HEK293 (cell line): ENCODE results near the gene KDR.

Experiments used
- CTCF ChIA-PET: fragments of 350-600 bp; formaldehyde crosslinking; extraction: SDS; loops from one replicate; lab custom pipeline; 2021; ENCODE audit warnings: antibody characterized with exemption; lab: Yijun Ruan, JAX
- POLR2A ChIA-PET: fragments of 300-600 bp; formaldehyde crosslinking; extraction: SDS; loops from one replicate; lab custom pipeline; 2020; ENCODE audit warnings: antibody characterized with exemption, inconsistent platforms; lab: Yijun Ruan, JAX
- H3K27ac ChIP-seq: fragments of 200-500 bp; sonication (Bioruptor generic); 2 replicates; pipeline ENCODE4 v1.5.1; 2014; ENCODE audit warnings: low read depth, low read length, control low read depth, inconsistent platforms; ENCODE audit errors: extremely low read depth
- H3K36me3 ChIP-seq, 2 experiments: fragments of 200-500 bp in 1 of 2; sonication (Bioruptor generic) in 1 of 2; 1 replicate in 1 of 2; 2 replicates in 1 of 2; pipeline ENCODE4 v1.5.1; 2014 to 2017; ENCODE audit warnings: inconsistent platforms in 2 of 2, low read length in 2 of 2; ENCODE audit not compliant: control insufficient read depth in 2 of 2, insufficient read depth in 1 of 2
- H3K4me1 ChIP-seq: fragments of 200-500 bp; sonication (Bioruptor generic); 2 replicates; pipeline ENCODE4 v1.5.1; 2014; ENCODE audit warnings: mild to moderate bottlenecking, low read length, inconsistent platforms; ENCODE audit not compliant: control insufficient read depth, insufficient read depth
- H3K4me3 ChIP-seq: 2 replicates; pipeline ENCODE4 v1.5.1; 2011; ENCODE audit warnings: low read depth, mild to moderate bottlenecking, control low read depth, low read length, moderate library complexity
- H3K9me3 ChIP-seq: fragments of 200-500 bp; sonication (Bioruptor generic); 2 replicates; pipeline ENCODE4 v1.5.1; 2014; ENCODE audit warnings: low read depth, low read length, inconsistent platforms; ENCODE audit not compliant: control insufficient read depth, insufficient read depth
- HOXC10 ChIP-seq: sonication (generic); formaldehyde crosslinking; IDR thresholded peaks from 2 replicates; pipeline ENCODE4 v1.8.1; 2023; ENCODE audit warnings: mild to moderate bottlenecking, missing genetic modification reagents
- MYNN ChIP-seq: fragments of 450-650 bp; formaldehyde crosslinking; IDR thresholded peaks from 2 replicates; pipeline ENCODE4 v1.5.1; 2016; ENCODE audit warnings: missing biosample characterization, missing genetic modification characterization, borderline replicate concordance
- SALL2 ChIP-seq: fragments of 450-650 bp; formaldehyde crosslinking; IDR thresholded peaks from 2 replicates; pipeline ENCODE4 v1.5.0; 2017; ENCODE audit warnings: missing biosample characterization, mild to moderate bottlenecking, missing genetic modification characterization, borderline replicate concordance
- ZBTB17 ChIP-seq: fragments of 450-650 bp; formaldehyde crosslinking; IDR thresholded peaks from 2 replicates; pipeline ENCODE4 v1.5.1; 2016; ENCODE audit warnings: missing biosample characterization, missing genetic modification characterization
- ZNF175 ChIP-seq: fragments of 450-650 bp; formaldehyde crosslinking; IDR thresholded peaks from 2 replicates; pipeline ENCODE4 v1.5.1; 2016; ENCODE audit warnings: missing biosample characterization, missing genetic modification characterization
- ZNF311 ChIP-seq: fragments of 450-650 bp; formaldehyde crosslinking; IDR thresholded peaks from 2 replicates; pipeline ENCODE4 v1.5.1; 2017; ENCODE audit warnings: missing biosample characterization, missing genetic modification characterization, borderline replicate concordance
- ZNF423 ChIP-seq: fragments of 450-650 bp; formaldehyde crosslinking; IDR thresholded peaks from 2 replicates; pipeline ENCODE4 v1.5.1; 2016; ENCODE audit warnings: missing biosample characterization, missing genetic modification characterization
- ZNF426 ChIP-seq: fragments of 450-650 bp; formaldehyde crosslinking; IDR thresholded peaks from 2 replicates; pipeline ENCODE4 v1.5.1; 2017; ENCODE audit warnings: missing biosample characterization, missing genetic modification characterization, mild to moderate bottlenecking, inconsistent platforms, moderate library complexity
- ZNF549 ChIP-seq: fragments of 450-650 bp; IDR thresholded peaks from 2 replicates; pipeline ENCODE4 v1.5.1; 2018; ENCODE audit warnings: missing biosample characterization, missing genetic modification characterization, mild to moderate bottlenecking, inconsistent platforms, moderate library complexity
- ZNF585B ChIP-seq: fragments of 450-650 bp; formaldehyde crosslinking; IDR thresholded peaks from 2 replicates; pipeline ENCODE4 v1.5.1; 2016; ENCODE audit warnings: missing biosample characterization, missing genetic modification characterization
- ZNF596 ChIP-seq: fragments of 450-650 bp; IDR thresholded peaks from 2 replicates; pipeline ENCODE4 v1.5.0; 2018; ENCODE audit warnings: missing biosample characterization, mild to moderate bottlenecking, missing genetic modification characterization, moderate library complexity
- ZNF600 ChIP-seq: fragments of 450-650 bp; formaldehyde crosslinking; IDR thresholded peaks from 2 replicates; pipeline ENCODE4 v1.5.1; 2016; ENCODE audit warnings: missing biosample characterization, missing genetic modification characterization
- ZNF624 ChIP-seq: fragments of 450-650 bp; formaldehyde crosslinking; IDR thresholded peaks from 2 replicates; pipeline ENCODE4 v1.5.1; 2017; ENCODE audit warnings: missing biosample characterization, missing genetic modification characterization
- TF ChIP-seq, protein P1 (sequence below): fragments of 450-650 bp; formaldehyde crosslinking; IDR thresholded peaks from 2 replicates; pipeline ENCODE4 v1.5.1; 2016; ENCODE audit warnings: missing biosample characterization, missing genetic modification characterization
- TF ChIP-seq, protein P2 (sequence below): fragments of 450-650 bp; formaldehyde crosslinking; IDR thresholded peaks from 2 replicates; pipeline ENCODE4 v1.5.1; 2016; ENCODE audit warnings: missing biosample characterization, missing genetic modification characterization
- TF ChIP-seq, protein P3 (sequence below): fragments of 450-650 bp; formaldehyde crosslinking; optimal IDR thresholded peaks from 2 replicates; pipeline ENCODE3; 2016; ENCODE audit warnings: missing biosample characterization, mild to moderate bottlenecking, missing genetic modification characterization
- TF ChIP-seq, protein P4 (sequence below): fragments of 450-650 bp; formaldehyde crosslinking; IDR thresholded peaks from 2 replicates; pipeline ENCODE4 v1.5.1; 2016; ENCODE audit warnings: missing biosample characterization, missing genetic modification characterization
- TF ChIP-seq, protein P5 (sequence below): fragments of 450-650 bp; formaldehyde crosslinking; IDR thresholded peaks from 2 replicates; pipeline ENCODE4 v1.5.1; 2016; ENCODE audit warnings: missing biosample characterization, missing genetic modification characterization
- TF ChIP-seq, protein P6 (sequence below): fragments of 450-650 bp; formaldehyde crosslinking; IDR thresholded peaks from 2 replicates; pipeline ENCODE4 v1.5.1; 2016; ENCODE audit warnings: missing biosample characterization, missing genetic modification characterization

KDR gene

DNA sequence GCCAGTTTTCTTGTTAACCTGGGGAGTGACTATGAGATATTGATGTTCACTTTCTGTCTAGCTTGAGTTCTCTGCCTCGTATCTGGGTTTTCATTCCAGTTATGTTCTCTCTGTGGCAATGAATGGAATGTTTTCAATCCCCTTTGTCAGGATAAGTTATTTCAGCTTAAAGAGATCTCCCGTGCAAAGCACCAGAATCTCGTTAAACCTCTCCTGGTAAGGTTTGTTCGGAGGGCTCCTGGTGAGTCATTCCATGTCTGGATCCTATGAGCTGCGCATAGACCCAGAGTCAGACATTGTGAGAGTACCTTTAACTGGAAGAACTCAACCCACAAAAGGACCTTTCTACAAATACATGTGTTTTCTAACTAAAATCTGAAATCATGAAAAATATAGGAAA lies 51.0 kb downstream of the KDR start:
- POLR2A ChIA-PET: no interaction called here

DNA sequence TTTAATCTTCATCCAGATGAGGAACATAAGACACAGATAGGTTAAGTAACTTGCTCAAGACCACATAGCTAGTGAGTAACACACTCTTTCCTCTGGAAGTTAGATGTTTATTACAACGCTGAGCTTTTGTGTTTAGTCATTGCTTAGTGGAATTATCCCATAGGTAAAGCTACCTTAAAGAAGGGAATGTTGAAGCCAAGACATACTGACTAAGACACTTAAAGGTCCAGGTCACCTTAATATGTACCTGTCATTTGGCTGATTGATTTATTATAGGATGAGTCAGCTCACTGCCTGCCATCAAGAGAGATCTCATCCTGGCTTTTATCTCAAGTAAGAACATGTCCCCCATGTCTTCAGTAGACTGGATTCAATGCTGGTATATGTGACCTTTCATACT lies 53.4 kb downstream of the KDR start:
- Histone ChIP-seq H3K27ac (no peak overlapping the region), H3K9me3 (no peaks in the 10 kb centered on the region), H3K36me3 (no peaks in the 10 kb centered on the region), H3K4me3 (no peak overlapping the region), H3K4me1 (peaks cover 9% of the 10 kb centered on the region; the same call in 1 of the 2 replicates)
- TF ChIP-seq, protein P1, sequence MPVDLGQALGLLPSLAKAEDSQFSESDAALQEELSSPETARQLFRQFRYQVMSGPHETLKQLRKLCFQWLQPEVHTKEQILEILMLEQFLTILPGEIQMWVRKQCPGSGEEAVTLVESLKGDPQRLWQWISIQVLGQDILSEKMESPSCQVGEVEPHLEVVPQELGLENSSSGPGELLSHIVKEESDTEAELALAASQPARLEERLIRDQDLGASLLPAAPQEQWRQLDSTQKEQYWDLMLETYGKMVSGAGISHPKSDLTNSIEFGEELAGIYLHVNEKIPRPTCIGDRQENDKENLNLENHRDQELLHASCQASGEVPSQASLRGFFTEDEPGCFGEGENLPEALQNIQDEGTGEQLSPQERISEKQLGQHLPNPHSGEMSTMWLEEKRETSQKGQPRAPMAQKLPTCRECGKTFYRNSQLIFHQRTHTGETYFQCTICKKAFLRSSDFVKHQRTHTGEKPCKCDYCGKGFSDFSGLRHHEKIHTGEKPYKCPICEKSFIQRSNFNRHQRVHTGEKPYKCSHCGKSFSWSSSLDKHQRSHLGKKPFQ: no peak
- TF ChIP-seq ZNF624: no peak
- TF ChIP-seq, protein P2, sequence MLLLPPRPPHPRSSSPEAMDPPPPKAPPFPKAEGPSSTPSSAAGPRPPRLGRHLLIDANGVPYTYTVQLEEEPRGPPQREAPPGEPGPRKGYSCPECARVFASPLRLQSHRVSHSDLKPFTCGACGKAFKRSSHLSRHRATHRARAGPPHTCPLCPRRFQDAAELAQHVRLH (tag by site-specific recombination): no peak
- TF ChIP-seq ZBTB17 (tag by site-specific recombination): no peak
- no peak for TF ChIP-seq ZNF549 (tag by site-specific recombination)
- no peak for TF ChIP-seq ZNF596 (tag by site-specific recombination)
- TF ChIP-seq, protein P3, sequence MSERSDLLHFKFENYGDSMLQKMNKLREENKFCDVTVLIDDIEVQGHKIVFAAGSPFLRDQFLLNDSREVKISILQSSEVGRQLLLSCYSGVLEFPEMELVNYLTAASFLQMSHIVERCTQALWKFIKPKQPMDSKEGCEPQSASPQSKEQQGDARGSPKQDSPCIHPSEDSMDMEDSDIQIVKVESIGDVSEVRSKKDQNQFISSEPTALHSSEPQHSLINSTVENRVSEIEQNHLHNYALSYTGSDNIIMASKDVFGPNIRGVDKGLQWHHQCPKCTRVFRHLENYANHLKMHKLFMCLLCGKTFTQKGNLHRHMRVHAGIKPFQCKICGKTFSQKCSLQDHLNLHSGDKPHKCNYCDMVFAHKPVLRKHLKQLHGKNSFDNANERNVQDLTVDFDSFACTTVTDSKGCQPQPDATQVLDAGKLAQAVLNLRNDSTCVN (tag by site-specific recombination): no peak
- TF ChIP-seq ZNF175 (tag by site-specific recombination): no peak
- TF ChIP-seq SALL2 (tag by site-specific recombination): no peak
- TF ChIP-seq ZNF311 (tag by site-specific recombination): no peak
- TF ChIP-seq ZNF426 (tag by site-specific recombination): no peak
- ChIA-PET CTCF (interaction anchor here (0.6 kb wide), 1 partner anchor 63 kb away, joined by 4 read pairs; no protein-coding TSS in a partner anchor), POLR2A (no interaction called here)

More for the DNA sequence above, 51.0 kb downstream of the KDR start:
- H3K27ac ChIP-seq: no peak overlapping the region; the same call in 1 of the 2 replicates
- no peaks in the 10 kb centered on the region for H3K36me3 ChIP-seq
- TF ChIP-seq, protein P4, sequence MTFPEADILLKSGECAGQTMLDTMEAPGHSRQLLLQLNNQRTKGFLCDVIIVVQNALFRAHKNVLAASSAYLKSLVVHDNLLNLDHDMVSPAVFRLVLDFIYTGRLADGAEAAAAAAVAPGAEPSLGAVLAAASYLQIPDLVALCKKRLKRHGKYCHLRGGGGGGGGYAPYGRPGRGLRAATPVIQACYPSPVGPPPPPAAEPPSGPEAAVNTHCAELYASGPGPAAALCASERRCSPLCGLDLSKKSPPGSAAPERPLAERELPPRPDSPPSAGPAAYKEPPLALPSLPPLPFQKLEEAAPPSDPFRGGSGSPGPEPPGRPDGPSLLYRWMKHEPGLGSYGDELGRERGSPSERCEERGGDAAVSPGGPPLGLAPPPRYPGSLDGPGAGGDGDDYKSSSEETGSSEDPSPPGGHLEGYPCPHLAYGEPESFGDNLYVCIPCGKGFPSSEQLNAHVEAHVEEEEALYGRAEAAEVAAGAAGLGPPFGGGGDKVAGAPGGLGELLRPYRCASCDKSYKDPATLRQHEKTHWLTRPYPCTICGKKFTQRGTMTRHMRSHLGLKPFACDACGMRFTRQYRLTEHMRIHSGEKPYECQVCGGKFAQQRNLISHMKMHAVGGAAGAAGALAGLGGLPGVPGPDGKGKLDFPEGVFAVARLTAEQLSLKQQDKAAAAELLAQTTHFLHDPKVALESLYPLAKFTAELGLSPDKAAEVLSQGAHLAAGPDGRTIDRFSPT: no peak
- TF ChIP-seq ZNF600 (tag by site-specific recombination) (no peak), ZNF423 (tag by site-specific recombination) (no peak), ZNF585B (no peak), MYNN (tag by site-specific recombination) (no peak), HOXC10 (CRISPR knock-in tag) (no peak)
- TF ChIP-seq, protein P5, sequence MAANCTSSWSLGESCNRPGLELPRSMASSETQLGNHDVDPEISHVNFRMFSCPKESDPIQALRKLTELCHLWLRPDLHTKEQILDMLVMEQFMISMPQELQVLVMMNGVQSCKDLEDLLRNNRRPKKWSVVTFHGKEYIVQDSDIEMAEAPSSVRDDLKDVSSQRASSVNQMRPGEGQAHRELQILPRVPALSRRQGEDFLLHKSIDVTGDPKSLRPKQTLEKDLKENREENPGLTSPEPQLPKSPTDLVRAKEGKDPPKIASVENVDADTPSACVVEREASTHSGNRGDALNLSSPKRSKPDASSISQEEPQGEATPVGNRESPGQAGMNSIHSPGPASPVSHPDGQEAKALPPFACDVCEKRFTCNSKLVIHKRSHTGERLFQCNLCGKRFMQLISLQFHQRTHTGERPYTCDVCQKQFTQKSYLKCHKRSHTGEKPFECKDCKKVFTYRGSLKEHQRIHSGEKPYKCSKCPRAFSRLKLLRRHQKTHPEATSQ: no peak
- TF ChIP-seq, protein P6, sequence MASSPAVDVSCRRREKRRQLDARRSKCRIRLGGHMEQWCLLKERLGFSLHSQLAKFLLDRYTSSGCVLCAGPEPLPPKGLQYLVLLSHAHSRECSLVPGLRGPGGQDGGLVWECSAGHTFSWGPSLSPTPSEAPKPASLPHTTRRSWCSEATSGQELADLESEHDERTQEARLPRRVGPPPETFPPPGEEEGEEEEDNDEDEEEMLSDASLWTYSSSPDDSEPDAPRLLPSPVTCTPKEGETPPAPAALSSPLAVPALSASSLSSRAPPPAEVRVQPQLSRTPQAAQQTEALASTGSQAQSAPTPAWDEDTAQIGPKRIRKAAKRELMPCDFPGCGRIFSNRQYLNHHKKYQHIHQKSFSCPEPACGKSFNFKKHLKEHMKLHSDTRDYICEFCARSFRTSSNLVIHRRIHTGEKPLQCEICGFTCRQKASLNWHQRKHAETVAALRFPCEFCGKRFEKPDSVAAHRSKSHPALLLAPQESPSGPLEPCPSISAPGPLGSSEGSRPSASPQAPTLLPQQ (tag by site-specific recombination): no peak
- H3K4me1 ChIP-seq: peaks cover 9% of the 10 kb centered on the region; the same call in 1 of the 2 replicates
- no peaks in the 10 kb centered on the region for H3K9me3 ChIP-seq
- H3K4me3 ChIP-seq: no peak overlapping the region
- CTCF ChIA-PET: interaction anchor here (1.2 kb wide), 1 partner anchor 110 kb away, joined by 4 read pairs; no protein-coding TSS in a partner anchor
